Erythroblast (primary cell): ENCODE data around the gene IQSEC1.

Experiments used
- DNase-seq, 2 experiments: peaks; one replicate each; lab custom pipeline; 2025; lab: John Stamatoyannopoulos, UW
- GATA1 ChIP-seq: IDR thresholded peaks from 2 replicates; pipeline ENCODE4 v1.6.1; 2011; ENCODE audit warnings: low read depth, mild to moderate bottlenecking, control low read depth, low read length, moderate library complexity
- POLR2A ChIP-seq: IDR thresholded peaks from 2 replicates; pipeline ENCODE4 v1.6.1; 2011; ENCODE audit warnings: mild to moderate bottlenecking, low read length

IQSEC1 gene

GRCh38 chr3:12997387-12997786 is 75.8 kb downstream of the IQSEC1 start:
- no peak for DNase-seq

DNA sequence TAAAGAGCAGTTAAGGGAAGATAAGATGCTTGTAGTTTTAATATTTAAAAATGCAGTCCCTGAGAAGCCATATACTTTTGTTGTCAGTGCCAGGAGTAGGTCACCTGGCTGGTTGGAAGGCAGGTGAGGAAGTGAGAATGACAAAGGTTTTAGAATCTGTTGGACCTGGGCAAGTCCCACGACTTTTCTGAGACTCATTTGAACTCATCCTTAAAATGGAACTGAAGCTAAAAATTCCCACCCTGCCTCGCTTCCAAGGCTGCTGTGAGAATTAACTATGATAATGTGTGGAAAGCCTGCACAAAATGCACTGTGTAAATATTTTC is 77.1 kb downstream of the IQSEC1 start:
- no peak for DNase-seq
- TF ChIP-seq POLR2A: no peak
- TF ChIP-seq GATA1: no peak

More at GRCh38 chr3:12997387-12997786, 75.8 kb downstream of the IQSEC1 start:
- TF ChIP-seq GATA1 (no peak), POLR2A (no peak)

DNA sequence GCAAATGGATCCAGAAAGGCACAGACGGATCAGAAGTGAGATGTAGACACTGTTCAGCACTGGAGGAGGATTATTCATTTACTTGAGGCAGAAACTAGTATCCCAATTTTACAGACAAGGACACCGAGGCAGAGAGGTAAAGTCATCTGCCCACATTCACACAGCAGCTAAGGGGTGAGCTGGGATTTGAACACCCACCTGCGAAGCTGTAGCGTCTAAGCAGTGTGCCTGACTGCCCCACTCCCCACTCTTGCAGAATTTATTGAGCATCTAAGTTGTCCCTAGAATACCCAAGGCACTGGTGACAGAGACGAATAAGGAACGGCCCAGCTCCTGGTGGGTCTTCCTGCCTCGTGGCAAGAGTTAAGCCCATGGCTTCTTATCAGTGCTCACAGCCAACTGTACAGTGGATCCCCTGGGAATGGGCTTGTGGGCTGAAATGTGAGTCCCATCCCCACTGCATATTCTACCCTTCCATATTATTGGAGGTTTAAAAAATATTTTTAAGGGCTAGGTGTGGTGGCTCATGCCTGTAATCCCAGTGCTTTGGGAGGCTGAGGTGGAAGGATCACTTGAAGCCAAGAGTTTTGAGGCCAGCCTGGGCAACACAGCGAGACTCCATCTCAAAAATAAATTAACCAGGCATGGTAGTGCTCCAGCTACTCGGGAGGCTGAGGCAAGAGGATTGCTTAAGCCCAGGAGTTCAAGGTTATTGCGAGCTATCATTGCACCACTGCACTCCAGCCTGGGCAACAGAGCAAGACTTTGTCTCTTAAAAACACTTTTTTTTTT is 77.6 kb downstream of the IQSEC1 start:
- TF ChIP-seq POLR2A (no peak), GATA1 (no peak)
- peak in 1 of 2 experiments; percentile 26 for DNase-seq

DNA sequence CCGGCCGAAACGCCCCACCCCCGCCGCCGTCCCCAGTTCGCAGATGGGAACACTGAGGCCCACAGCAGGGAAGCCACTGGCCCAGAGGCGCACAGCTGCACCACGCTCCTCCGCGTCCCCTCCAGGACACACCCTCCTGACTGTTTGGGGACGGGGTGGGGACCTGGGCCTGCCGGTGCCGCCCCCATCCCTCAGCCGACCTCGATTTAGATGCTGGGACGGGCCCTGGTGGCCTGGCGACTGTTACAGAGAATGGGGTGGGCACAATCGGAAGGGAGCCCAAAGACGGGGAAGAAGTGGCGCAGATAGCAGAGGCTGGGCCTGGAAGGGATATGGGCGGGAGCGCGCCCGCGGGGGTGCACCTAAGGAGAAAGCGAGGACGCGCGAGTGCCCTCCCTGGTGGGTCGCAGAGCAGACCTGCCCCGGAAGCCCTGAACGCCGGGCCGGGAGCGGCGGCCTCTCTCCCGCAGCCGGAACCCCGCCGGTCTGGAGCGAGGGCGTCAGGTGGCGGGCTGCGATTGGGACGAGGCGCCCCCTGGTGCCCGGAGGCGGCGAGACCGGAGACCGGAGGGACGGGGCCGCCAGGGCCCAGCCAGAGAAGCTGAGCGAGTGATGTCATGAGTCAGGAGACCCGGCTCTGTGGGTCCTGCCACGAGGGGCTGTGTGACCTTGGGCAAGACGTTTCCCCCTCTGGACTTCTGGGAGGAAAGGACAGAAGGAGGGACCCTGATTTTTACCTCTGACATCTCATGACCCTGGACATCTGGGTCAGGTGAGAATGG is 78.4 kb downstream of the IQSEC1 start:
- DNase-seq: peak; percentile 93 to 94
- TF ChIP-seq GATA1: no peak
- peak; percentile 72 for TF ChIP-seq POLR2A

GRCh38 chr3:12994357-12994606 is 78.9 kb downstream of the IQSEC1 start:
- peak in 1 of 2 experiments; percentile 54 for DNase-seq
- no peak for TF ChIP-seq POLR2A
- no peak for TF ChIP-seq GATA1

DNA sequence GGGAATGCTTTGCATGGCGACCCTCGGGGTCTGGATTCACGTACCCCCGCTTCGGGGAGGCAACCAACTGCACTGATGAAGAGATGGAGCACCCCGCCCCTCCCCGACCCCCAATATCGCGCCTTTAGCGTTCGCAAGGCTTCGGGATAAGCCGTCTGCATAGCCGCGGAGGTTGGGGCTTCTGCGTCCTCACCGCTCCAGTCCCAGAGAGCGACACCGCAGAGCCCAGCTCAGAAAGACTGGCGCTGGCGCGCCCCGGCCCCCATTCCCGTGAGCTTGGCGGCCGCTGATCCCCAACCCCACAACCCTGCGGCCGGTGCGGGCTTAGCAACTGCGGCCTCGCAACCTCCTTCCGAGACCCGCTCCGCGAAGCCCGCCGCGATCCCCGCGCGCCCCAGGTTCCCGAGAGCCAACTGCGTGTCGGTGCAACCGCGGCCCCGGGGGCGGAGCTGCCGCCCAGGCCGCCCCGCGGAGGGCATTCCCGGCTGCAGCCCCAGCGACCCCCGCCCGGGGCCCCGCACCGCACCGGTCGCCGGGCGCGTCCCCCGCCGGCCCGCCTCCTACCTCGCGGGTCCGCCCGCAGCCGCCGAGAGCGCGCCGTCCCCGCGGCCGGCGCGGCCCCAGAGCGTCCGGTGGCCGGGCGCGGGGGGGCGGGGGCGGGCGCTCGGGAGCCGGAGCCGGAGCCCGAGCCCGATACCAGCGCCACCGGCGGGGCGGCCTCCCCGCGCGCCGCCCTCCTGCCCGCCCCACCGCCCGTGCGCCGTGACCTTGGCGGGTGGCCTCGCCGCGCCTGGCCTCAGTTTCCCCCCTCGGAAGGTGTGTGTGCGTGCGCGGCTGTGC is 79.5 kb downstream of the IQSEC1 start:
- peak; percentile 54 to 60 for DNase-seq
- no peak for TF ChIP-seq POLR2A
- TF ChIP-seq GATA1: no peak

DNA sequence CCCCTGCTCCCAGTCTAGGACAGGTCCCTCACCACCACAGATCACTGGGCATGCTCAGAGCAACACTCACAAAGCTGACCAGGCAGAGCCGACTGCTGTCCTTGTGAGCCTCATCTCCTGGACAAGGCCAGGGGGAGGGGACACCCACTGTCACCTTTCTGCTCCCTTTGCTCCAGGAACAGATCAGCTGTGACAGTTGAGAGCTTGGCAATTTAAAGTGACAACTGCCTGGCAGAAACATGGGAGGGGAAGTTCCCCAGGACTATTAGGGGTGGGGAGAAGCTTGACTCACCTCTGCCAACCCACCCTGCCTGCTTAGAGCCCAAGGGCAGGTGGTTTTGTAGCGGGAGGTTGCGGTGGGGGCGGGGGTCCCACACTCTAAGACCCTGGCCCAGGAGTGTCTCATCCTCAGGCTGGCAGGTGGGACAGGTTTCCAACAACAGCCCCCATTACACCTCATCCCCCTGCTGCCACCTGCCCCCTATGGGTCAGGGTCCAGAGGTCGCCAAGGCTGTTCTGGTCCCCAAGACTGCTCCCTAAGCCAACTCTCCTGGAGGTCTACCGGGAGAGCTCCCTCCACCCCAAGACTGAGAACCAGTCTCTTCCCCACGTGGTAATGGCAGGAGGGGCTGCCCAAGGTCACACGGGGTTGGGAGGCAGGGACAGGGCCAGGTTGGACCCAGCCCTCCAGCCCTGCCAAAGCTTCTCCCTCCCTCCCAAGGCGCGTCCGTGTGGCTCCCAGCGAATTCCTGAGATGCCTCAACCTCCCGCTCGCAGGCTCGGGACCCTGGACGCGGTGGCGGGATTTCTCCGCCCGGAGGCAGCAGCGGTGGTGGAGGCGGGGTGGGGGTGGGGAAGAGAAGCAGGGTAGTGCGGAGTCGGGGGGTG is 80.4 kb downstream of the IQSEC1 start:
- no peak for DNase-seq
- TF ChIP-seq POLR2A: no peak
- no peak for TF ChIP-seq GATA1

- DNase-seq: no peak
- TF ChIP-seq POLR2A (no peak), GATA1 (no peak)
These were observed 81.4 kb downstream of the IQSEC1 start for GRCh38 chr3:12991861-12992281.

- TF ChIP-seq POLR2A (no peak), GATA1 (no peak)
- DNase-seq: no peak
These were observed 81.8 kb downstream of the IQSEC1 start for GRCh38 chr3:12991481-12991837.

GRCh38 chr3:12990781-12991480 is 82.3 kb downstream of the IQSEC1 start:
- no peak for DNase-seq
- no peak for TF ChIP-seq GATA1

DNA sequence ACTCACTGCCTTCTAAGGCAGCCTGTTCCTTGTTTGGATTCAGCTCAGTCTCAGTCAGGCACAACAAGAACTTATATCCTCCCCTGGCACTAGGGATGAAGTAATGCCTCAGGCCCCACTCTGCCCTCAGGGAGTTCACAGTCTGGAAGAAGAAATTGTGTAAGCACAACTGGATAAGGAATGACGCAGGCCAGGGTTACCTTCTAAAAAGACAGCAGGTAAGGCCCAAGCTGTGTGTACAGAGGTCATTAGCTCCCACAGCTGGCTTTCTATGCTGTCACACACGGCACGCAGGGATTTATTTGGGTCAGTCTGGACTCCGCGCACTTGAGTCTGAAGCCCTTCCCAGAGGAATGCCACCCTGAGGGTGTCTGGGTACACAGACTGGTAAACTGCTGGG is 82.9 kb downstream of the IQSEC1 start:
- no peak for TF ChIP-seq POLR2A
- no peak for TF ChIP-seq GATA1
- no peak for DNase-seq

GRCh38 chr3:12988728-12989454 is 84.3 kb downstream of the IQSEC1 start:
- no peak for TF ChIP-seq GATA1
- TF ChIP-seq POLR2A: no peak
- no peak for DNase-seq

- TF ChIP-seq GATA1: no peak
- TF ChIP-seq POLR2A: no peak
- no peak for DNase-seq
These were observed 85.6 kb downstream of the IQSEC1 start for GRCh38 chr3:12987602-12988001.
